GM12891 (cell line): Measurements from ENCODE around the gene PIK3R5.

Source experiments
- POLR2A ChIP-seq: IDR thresholded peaks from 2 replicates; pipeline ENCODE4 v1.6.1; 2011; ENCODE audit warnings: low read depth, low read length, control low read depth
- POLR2AphosphoS5 ChIP-seq: IDR thresholded peaks from 2 replicates; pipeline ENCODE4 v1.6.1; 2011; ENCODE audit warnings: low read depth, low read length, control low read depth
- POU2F2 ChIP-seq: IDR thresholded peaks from 2 replicates; pipeline ENCODE4 v1.6.1; 2011; ENCODE audit warnings: low read depth, mild to moderate bottlenecking, control low read depth, low read length, moderate library complexity

DNA sequence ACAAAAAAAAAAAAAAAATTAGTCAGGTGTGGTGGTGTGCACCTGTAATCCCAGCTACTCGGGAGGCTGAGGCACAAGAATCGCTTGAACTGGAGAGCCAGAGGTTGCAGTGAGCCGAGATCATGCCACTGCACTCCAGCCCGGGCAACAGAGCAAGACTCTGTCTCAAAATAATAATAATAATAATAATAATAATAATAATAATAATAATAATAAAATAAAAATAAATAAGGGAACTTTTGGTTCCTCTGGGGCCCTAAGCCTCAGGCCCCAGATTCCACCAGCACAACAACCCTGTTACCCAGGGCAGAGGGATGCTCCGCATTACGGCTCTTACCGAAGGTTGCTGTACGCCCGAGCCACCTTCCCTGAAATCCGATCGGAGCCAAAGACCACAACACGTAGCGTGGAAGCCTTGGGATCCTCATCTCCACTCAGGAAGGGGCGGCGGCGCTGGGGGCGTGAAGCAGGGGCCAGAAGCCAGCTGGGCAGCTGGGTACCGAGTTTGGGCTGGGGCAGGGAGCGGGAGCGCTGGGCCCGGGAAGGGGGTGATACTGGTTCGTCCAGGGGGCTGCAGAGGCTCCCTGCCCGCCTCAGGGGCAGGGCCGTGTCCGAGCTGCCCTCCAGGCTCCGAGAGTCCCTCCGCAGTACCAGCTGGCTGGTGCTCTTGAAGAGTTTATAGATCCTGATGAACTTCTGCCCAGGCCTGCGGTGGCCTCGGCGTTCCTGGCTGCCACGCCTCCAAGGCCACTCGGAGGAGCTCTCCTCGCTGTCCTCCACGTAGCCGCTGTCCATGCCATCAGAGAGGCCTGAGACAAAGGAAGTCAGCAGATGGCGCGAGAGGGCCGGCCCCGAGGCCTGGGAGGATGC lies 77.4 kb downstream of the PIK3R5 start:
- TF ChIP-seq POLR2A (no peak), POLR2AphosphoS5 (no peak), POU2F2 (no peak)
